ENCODE results near the gene NOL4L.

- TF ChIP-seq, protein P1, sequence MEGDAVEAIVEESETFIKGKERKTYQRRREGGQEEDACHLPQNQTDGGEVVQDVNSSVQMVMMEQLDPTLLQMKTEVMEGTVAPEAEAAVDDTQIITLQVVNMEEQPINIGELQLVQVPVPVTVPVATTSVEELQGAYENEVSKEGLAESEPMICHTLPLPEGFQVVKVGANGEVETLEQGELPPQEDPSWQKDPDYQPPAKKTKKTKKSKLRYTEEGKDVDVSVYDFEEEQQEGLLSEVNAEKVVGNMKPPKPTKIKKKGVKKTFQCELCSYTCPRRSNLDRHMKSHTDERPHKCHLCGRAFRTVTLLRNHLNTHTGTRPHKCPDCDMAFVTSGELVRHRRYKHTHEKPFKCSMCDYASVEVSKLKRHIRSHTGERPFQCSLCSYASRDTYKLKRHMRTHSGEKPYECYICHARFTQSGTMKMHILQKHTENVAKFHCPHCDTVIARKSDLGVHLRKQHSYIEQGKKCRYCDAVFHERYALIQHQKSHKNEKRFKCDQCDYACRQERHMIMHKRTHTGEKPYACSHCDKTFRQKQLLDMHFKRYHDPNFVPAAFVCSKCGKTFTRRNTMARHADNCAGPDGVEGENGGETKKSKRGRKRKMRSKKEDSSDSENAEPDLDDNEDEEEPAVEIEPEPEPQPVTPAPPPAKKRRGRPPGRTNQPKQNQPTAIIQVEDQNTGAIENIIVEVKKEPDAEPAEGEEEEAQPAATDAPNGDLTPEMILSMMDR (IDR thresholded peaks at IDR 0.05; ENCODE audit: low read length): no peak
- no peak for TF ChIP-seq EZH2 (IDR thresholded peaks at IDR 0.05; ENCODE audit: borderline replicate concordance, low read length)
Measured at GRCh38 chr20:32510120-32510600, 75.0 kb downstream of the NOL4L start.
